HG03066 (cell line): ENCODE measurements around the gene AK8.

Experiments
- ATAC-seq: cut with Tn5 transposase; IDR thresholded peaks from one replicate; pipeline ENCODE4 v1.9.1; 2021; ENCODE audit warnings: low read depth; ENCODE audit not compliant: unreplicated experiment

AK8 gene

GRCh38 chr9:132877824-132878694 is at the start of gene AK8:
Gene AK8, minus strand, starts transcription at chr9:132878284. Its CDS starts 29 bp downstream, at chr9:132878255.
- no peak for ATAC-seq

- ATAC-seq = no peak
Observed at GRCh38 chr9:132927704-132928103, 49.6 kb upstream of the AK8 start.

DNA sequence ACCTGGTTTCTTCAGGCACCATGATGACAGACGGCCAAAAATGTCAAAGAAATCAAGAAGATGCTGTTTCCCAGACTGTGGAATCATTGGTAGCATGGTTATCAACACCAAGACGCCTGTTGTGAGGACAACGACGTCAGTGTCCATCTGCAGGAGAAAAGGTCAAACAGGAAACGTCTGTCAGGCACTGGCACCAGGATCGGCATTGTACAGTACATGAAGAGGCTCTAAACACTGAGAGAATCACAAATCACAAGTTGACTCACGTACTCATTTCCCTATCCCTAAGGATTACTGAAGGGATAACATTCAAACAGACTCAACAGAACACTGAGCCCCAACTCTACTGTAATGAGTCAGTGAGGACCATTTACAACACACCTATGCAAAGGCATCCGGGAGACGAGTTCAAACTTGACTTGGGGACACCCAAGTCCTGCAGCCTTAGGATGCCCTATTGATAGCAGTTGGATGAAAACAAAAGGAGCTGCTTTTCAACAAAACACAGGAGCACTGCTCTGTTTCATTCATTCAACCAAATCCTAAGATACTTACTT is 45.3 kb upstream of the AK8 start:
- ATAC-seq = no peak

- no peak for ATAC-seq
Observed at GRCh38 chr9:132919614-132920268, 41.7 kb upstream of the AK8 start.

DNA sequence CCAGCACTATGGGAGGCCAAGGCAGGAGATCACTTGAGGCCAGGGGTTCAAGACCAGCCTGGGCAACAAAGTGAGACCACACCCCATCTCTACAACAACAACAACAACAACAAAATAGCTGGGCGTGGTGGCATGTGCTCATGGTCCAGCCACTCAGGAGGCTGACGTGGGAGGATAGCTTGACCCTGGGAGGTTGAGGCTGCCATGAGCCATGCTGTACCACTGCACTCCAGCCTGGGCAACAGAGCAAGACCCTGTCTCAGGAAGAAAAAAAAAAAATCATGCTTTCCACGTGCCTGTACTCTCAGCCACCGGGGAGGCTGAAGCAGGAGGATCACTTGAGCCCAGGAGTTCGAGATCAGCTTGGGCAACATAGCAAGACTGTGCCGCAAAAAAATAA is 36.8 kb upstream of the AK8 start:
- no peak for ATAC-seq

- ATAC-seq = no peak
Observed at GRCh38 chr9:132912131-132912530, 34.0 kb upstream of the AK8 start.

DNA sequence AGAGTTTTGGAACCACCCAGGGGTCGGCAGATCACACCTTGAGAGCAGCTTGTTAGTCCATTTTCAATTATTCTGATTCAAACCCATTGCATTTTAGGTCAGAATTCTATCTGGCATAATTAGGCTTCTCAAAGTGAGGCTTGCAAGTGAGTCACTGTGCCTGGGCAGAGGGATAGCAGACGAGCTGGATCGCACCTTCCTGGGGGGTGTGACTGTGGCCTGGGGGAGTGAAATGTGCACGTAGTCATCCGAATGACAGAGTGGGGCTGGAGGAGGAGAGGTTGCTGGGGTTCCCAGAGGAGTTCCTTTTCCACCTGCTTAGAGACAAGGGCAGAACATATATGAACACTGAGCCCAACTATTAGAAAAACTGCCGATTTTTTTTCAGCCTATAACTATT is 32.3 kb upstream of the AK8 start:
- no peak for ATAC-seq

DNA sequence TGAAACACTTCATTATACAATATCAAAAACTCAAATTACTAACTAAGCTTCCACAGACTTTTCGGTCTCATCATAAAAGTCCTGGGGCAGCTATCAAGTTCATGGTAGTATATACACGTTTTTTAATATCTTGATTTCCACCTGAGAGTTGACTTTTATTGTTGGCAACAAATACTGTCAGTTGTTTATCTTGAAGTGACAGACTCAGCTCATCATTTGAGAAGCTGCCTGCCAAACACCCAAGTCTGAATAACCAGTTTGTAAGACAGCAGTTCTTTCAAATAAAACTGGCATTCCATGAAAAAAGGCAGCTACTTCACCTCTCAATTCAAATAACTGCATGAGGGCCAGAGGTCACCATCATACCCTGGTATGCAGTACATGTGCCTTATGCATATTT is 31.2 kb upstream of the AK8 start:
- ATAC-seq = no peak

GRCh38 chr9:132908635-132909034 is 30.6 kb upstream of the AK8 start:
- ATAC-seq = no peak

- ATAC-seq = no peak
Observed at GRCh38 chr9:132905726-132906125, 27.6 kb upstream of the AK8 start.

GRCh38 chr9:132903574-132904492 is 25.7 kb upstream of the AK8 start:
- no peak for ATAC-seq

GRCh38 chr9:132901858-132902831 is 24.1 kb upstream of the AK8 start:
- no peak for ATAC-seq

DNA sequence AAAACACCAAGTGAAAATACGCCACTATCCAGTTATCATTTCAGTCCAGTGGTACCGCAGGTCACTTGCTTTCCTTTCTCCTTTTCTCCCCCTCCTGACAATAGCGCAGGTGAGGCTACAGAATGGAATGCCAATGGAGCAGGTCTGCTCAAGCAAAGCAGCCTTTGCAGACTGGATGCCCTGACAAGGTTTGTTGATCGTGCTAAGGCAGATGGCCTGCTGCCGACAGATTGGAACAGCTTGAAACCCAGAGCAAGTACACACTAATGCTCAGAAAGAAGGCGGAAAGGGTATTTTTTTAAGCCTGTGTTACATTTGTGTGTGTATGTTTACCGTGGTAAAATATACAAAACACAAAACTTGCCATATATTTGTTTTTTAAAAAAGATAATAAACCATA is 20.0 kb upstream of the AK8 start:
- ATAC-seq = no peak

GRCh38 chr9:132896906-132897305 is 18.8 kb upstream of the AK8 start:
- no peak for ATAC-seq

DNA sequence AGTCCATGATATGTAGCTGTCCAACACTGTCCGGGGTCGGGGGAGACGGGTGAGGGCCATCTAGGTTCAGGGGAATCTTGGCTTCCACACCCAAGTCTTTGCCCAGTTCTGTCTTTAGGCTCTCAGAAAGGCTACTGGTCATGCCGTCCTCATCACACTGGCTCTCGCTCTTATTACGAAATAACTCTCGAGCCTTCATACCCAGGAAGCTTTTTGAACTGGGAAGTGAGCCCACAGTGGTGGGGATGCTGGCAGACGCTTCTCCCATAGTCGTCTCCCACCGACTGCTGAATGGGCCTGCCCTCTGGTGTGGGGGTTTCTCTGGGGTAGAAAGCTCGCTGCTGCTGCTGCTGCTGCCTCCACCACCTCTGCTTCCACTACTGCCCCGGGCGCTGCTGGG is 18.2 kb upstream of the AK8 start:
- ATAC-seq = no peak

GRCh38 chr9:132894862-132895835 is 17.1 kb upstream of the AK8 start:
- ATAC-seq = no peak

GRCh38 chr9:132894346-132894745 is 16.3 kb upstream of the AK8 start:
- ATAC-seq = no peak

DNA sequence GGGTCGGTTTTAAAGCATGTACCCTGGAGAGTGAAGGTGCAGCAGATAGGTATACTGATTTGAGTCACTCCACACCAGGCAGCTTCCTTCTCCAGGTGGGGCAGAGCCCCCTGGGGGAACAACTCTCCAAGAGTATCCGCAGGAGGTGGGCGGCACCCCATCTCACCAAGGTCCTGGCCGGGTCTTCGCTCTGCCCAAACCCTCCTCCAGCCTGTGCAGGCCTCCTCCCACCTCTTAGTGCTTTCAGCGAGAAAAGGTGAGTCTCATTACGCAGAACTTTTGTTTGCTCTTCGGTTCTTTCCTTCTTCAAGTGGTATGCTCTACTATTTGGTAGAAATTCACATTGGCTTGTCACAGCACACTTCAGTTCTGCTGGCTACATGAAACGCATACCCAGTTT is 14.3 kb upstream of the AK8 start:
- ATAC-seq = no peak
